H1 (cell line): Measurements from ENCODE around the gene NELL1. TPM values are rescaled to one million over a fixed set of nuclear protein-coding genes. Genes with fewer than 3 reads are reported as not detected.

ENCODE experiments used
- HDAC2 ChIP-seq, 2 experiments: fragments of 300-600 bp in 1 of 2; sonication (generic) in 1 of 2; IDR thresholded peaks; 2 replicates each; pipeline ENCODE4 v1.6.1; 2011 to 2012; ENCODE audit warnings: low read depth in 2 of 2, low read length in 2 of 2, mild to moderate bottlenecking in 2 of 2, moderate library complexity in 2 of 2, borderline replicate concordance in 1 of 2, inconsistent platforms in 1 of 2
- RNF2 ChIP-seq: fragments of 200-900, 300-1000 bp; sonication (generic); IDR thresholded peaks from 2 replicates; pipeline ENCODE4 v1.7.1; 2016; ENCODE audit warnings: borderline replicate concordance, low read depth, mild to moderate bottlenecking, antibody characterized with exemption, low read length; ENCODE audit not compliant: poor library complexity, severe bottlenecking; ENCODE audit errors: missing control alignments
- SIN3A ChIP-seq, 2 experiments: IDR thresholded peaks in 1 of 2; conservative IDR thresholded peaks in 1 of 2; 2 replicates each; pipeline ENCODE4 v1.6.1; 2011 to 2012; ENCODE audit warnings: low read length in 2 of 2, improper control_type of control experiment in 1 of 2, low read depth in 1 of 2, mild to moderate bottlenecking in 1 of 2
- SP2 ChIP-seq: IDR thresholded peaks from 2 replicates; pipeline ENCODE4 v1.6.1; 2012; ENCODE audit warnings: mild to moderate bottlenecking, low read length, inconsistent platforms
- USF2 ChIP-seq: IDR thresholded peaks from 2 replicates; pipeline ENCODE4 v1.6.1; 2011; ENCODE audit warnings: low read length, improper control_type of control experiment
- polyA plus RNA-seq, 7 experiments: library from polyadenylated mRNA; depleted of rRNA in 3 of 7; stranded (reverse) in 5 of 7; unstranded in 2 of 7; fragments of >200 nt in 5 of 7; fragments of 200-250 nt in 2 of 7; gene quantifications; 1 replicate in 5 of 7; 2 replicates in 1 of 7; 4 replicates in 1 of 7; pipeline versions ENCODE4 v1.2.1 to v1.2.3, GENCODE V29; 2011 to 2013; ENCODE audit warnings: missing spikeins in 2 of 7, mixed read lengths in 2 of 7
- total RNA-seq: library from RNA; stranded (reverse); fragmentation: NEBNext Ultra II Directional; extraction: Animal tissue kit (Norgen Biotek cat#: 25700); gene quantifications from 2 replicates; pipeline ENCODE4 v1.2.1, GENCODE V29; 2021

NELL1 gene
- total and polyA plus RNA-seq, 2 of the 8 experiments (the other 6 are each of a cell fraction or from before 2014, with no cell fraction given): 0.21 TPM; not detected in 1

GRCh38 chr11:21472261-21472660, 802.9 kb downstream of the NELL1 start (continued):
- TF ChIP-seq HDAC2 (IDR thresholded peaks at IDR 0.05; ENCODE audit: borderline replicate concordance in 1 of 2, low read depth in 2 of 2, low read length in 2 of 2) (no peak), SP2 (no peak), USF2 (no peak), RNF2 (no peak), SIN3A (conservative IDR thresholded peaks at IDR 0.05 in 1 of 2, IDR thresholded peaks at IDR 0.05 in 1 of 2; ENCODE audit: low read depth in 1 of 2, low read length in 2 of 2) (no peak)
